Uterus (tissue), 4 donors: ENCODE results near the gene SRP9. TPM values are rescaled to one million over a fixed set of nuclear protein-coding genes. Genes with fewer than 3 reads are reported as not detected.
A peak's percentile ranks its signal among the peaks of the same experiment; 100 is the strongest.
"Not testable (repeated sequence)": the region's sequence is repeated elsewhere in the genome, so short reads cannot be mapped to it uniquely, and the experiment has no call there.

ENCODE experiments used
- DNase-seq, 2 donors: peaks; one replicate each; pipeline ENCODE4 v3.0.0-alpha.2; 2019 to 2020
- H3K27ac ChIP-seq, 2 donors: fragments of 200-600 bp; sonication (generic); 1 replicate in 1 of 2; 2 replicates in 1 of 2; pipeline ENCODE4 v1.5.1; 2016 to 2018
- H3K27me3 ChIP-seq, 2 donors: fragments of 200-600 bp; sonication (generic); one replicate each; pipeline ENCODE4 v1.5.1; 2018 to 2019; ENCODE audit warnings: control low read depth in 1 of 2
- H3K36me3 ChIP-seq, 2 donors: fragments of 200-600 bp; sonication (generic); one replicate each; pipeline ENCODE4 v1.5.1; 2019; ENCODE audit warnings: control low read depth in 1 of 2
- H3K4me1 ChIP-seq, 2 donors: fragments of 200-600 bp; sonication (generic); one replicate each; pipeline ENCODE4 v1.5.1; 2018 to 2019; ENCODE audit warnings: control low read depth in 1 of 2
- H3K4me3 ChIP-seq, 2 donors: fragments of 200-600 bp; sonication (generic); 1 replicate in 1 of 2; 2 replicates in 1 of 2; pipeline ENCODE4 v1.5.1; 2018 to 2019; ENCODE audit warnings: mild to moderate bottlenecking in 1 of 2
- H3K9me3 ChIP-seq, 2 donors: fragments of 200-600 bp; sonication (generic); one replicate each; pipeline ENCODE4 v1.5.1; 2019; ENCODE audit warnings: control low read depth in 1 of 2
- CTCF ChIP-seq, 4 experiments: fragments of 200-600 bp in 2 of 4; fragments of 450-650 bp in 2 of 4; sonication (generic) in 2 of 4; IDR thresholded peaks; one replicate each; pipeline ENCODE4 v1.5.1; 2016 to 2019; ENCODE audit warnings: antibody characterized with exemption in 4 of 4, mild to moderate bottlenecking in 2 of 4, moderate library complexity in 1 of 4
- POLR2A ChIP-seq, 2 donors: fragments of 450-650 bp; IDR thresholded peaks; one replicate each; pipeline ENCODE4 v1.6.1; 2016; ENCODE audit warnings: antibody characterized with exemption in 2 of 2, mild to moderate bottlenecking in 1 of 2, moderate library complexity in 1 of 2
- intact Hi-C: fragments of 100-400 bp; cut with DNase I; formaldehyde crosslinking; loops from one replicate; pipeline ENCODE4 v1.15.1; 2023; ENCODE audit warnings: low total_unique reads
- small RNA-seq: library from RNA; depleted of rRNA; stranded (forward); fragments of <200 nt; gene quantifications from one replicate; pipeline ENCODE3, GENCODE V24; 2016
- total RNA-seq, 4 donors: library from RNA; depleted of rRNA in 3 of 4; stranded (reverse); fragments of >200 nt in 3 of 4; gene quantifications; one replicate each; pipeline versions ENCODE4 v1.1.0 to v1.2.4, GENCODE V29; 2014 to 2023
- donor health status: DM: yes; HTN: yes; CAD: no.

Gene SRP9
- total RNA-seq, 4 donors from 2014 or later = 169 to 551 (median 202) TPM

GRCh38 chr1:225835856-225836255, 58.2 kb downstream of the SRP9 start:
- Histone ChIP-seq H3K4me1 (peaks cover 7 to 8% of the 10 kb centered on the region in 2 donors), H3K36me3 (no peaks in the 10 kb centered on the region), H3K27me3 (no peaks in the 10 kb centered on the region), H3K4me3 (no peak overlapping the region), H3K27ac (peak overlapping the region; percentile 39 to 65), H3K9me3 (no peaks in the 10 kb centered on the region)
- DNase-seq = peak; percentile 57 to 74
- TF ChIP-seq POLR2A (IDR thresholded peaks at IDR 0.05) = no peak
- TF ChIP-seq CTCF (IDR thresholded peaks at IDR 0.05) = no peak
- intact Hi-C loops = no loop called here

DNA sequence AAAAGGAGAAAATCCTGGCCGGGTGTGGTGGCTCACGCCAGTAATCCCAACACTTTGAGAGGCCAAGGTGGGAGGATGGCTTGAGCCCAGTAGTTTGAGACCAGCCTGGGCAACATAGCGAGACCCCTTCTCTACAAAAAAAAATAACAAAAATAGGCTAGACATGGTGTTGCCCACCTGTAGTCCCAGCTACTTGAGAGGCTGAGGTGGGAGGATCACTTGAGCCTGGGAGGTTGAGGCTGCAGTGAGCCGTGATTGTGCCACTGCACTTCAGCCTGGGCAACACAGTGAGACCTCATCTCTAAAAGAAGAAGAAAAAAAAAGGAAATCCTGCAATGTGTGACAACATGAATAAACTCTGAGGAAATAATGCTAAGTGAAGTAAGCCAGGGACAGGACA, 58.7 kb downstream of the SRP9 start:
- intact Hi-C loops, H3K27me3 ChIP-seq, H3K4me1 ChIP-seq, H3K36me3 ChIP-seq, H3K4me3 ChIP-seq, H3K9me3 ChIP-seq, DNase-seq: not testable (repeated sequence)
- peak overlapping the region; percentile 39 to 65 for H3K27ac ChIP-seq

DNA sequence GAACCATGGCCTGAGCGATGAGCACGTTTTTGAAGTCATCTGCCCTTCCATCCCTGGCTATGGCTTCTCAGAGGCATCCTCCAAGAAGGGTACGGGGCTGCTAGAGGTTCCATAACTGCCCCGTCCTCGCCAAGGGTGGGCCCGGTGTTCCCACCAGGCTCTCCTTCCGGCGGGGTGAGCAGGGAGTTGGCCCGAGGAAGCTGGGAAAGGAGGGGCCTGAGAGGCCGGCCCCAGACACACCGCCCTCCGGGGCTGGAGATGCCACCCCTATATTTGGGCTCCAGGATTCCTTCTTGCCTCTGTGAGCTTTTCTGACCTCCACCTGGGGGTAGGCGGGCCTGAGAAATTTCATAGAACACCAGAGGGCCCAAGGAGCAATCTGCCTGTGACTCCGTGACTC, 61.2 kb downstream of the SRP9 start:
- H3K36me3 ChIP-seq = no peaks in the 10 kb centered on the region
- DNase-seq = no peak
- H3K27me3 ChIP-seq = no peaks in the 10 kb centered on the region
- no peaks in the 10 kb centered on the region for H3K9me3 ChIP-seq
- TF ChIP-seq POLR2A (IDR thresholded peaks at IDR 0.05) (no peak), CTCF (IDR thresholded peaks at IDR 0.05) (no peak)
- H3K27ac ChIP-seq = no peak overlapping the region
- intact Hi-C loops = no loop called here
- no peak overlapping the region for H3K4me3 ChIP-seq
- peaks cover 7 to 8% of the 10 kb centered on the region in 2 donors for H3K4me1 ChIP-seq

Small RNAs within 50 kb of the gene (small RNA-seq; reads per million reads assigned to genes)
- not detected for gene RNU6-1304P

Other genes with a start within 250 kb of the SRP9 start
- gene ENAH, start 124.7 kb upstream of the SRP9 start, total RNA-seq = 100 to 1,000 TPM in 1 of 4 donors, 10 to 100 TPM in 3; 22.9 to 109 (median 78.3) TPM
- gene EPHX1, start 32.3 kb downstream of the SRP9 start, total RNA-seq = 100 to 1,000 TPM in 1 of 4 donors, 10 to 100 TPM in 3; 51.2 to 156 (median 55.3) TPM
- gene TMEM63A, start 104.6 kb downstream of the SRP9 start, total RNA-seq = 100 to 1,000 TPM in 1 of 4 donors, 10 to 100 TPM in 3; 11.2 to 125 (median 63.8) TPM
- 1 to 10 TPM in 2 of 4 donors, not detected in 2; 1.1 to 3.5 TPM for gene LEFTY1, start 111.3 kb downstream of the SRP9 start, total RNA-seq
- gene PYCR2, start 146.4 kb downstream of the SRP9 start, total RNA-seq = 10 to 100 TPM; 19.5 to 66.4 (median 38.8) TPM
- 10 to 100 TPM in 3 of 4 donors, 1 to 10 TPM in 1; 6.1 to 41.6 (median 29.5) TPM for gene LEFTY2, start 163.4 kb downstream of the SRP9 start, total RNA-seq
- 10 to 100 TPM; 12.3 to 41.7 (median 17.2) TPM for gene SDE2, start 221.5 kb downstream of the SRP9 start, total RNA-seq